ENCODE data around the gene TEX13B.

TEX13B gene

DNA sequence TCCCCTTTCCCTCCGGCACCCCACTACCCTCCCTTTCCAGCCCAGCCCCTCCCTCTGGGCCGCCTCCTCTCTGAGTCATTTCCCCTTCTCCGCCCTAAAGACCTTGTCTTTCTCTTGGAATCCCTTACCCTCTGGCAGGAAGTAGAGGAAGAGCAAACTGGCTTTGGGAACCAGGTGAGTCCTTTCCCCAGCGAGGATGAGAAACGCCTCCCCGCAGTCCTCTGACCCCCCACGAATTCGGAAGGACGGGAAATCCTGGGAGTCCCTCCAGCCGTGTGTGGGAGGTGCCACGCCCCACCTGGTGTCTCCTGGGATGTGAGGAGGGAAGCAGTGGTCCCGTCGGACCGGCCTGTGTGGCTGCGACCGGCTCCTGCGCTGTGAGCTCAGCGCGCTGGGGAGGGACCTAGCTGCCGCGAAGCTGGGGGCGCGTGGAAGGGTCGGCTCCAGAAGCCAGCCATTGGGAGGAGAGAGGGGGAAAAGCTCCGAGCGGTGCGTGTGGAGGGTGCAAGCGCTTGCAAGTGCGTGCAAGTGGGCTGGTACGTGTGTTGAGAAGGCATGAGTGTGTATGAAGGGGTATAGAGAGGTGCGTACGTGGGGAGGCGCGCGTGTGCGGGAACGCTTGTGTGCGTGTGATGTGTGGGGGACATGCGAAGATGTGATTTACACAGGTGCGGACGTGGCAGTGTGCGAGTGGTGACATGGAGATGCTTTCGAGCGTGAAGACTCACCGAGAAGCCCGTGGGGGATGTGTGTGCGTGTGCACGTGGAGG is 46.3 kb downstream of the TEX13B start:
- DNase-seq (ENCODE audit: low spot score), result no peak
- TF ChIP-seq, protein P1, sequence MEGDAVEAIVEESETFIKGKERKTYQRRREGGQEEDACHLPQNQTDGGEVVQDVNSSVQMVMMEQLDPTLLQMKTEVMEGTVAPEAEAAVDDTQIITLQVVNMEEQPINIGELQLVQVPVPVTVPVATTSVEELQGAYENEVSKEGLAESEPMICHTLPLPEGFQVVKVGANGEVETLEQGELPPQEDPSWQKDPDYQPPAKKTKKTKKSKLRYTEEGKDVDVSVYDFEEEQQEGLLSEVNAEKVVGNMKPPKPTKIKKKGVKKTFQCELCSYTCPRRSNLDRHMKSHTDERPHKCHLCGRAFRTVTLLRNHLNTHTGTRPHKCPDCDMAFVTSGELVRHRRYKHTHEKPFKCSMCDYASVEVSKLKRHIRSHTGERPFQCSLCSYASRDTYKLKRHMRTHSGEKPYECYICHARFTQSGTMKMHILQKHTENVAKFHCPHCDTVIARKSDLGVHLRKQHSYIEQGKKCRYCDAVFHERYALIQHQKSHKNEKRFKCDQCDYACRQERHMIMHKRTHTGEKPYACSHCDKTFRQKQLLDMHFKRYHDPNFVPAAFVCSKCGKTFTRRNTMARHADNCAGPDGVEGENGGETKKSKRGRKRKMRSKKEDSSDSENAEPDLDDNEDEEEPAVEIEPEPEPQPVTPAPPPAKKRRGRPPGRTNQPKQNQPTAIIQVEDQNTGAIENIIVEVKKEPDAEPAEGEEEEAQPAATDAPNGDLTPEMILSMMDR (IDR thresholded peaks at IDR 0.05; ENCODE audit: extremely low read depth, missing control alignments), result no peak

DNA sequence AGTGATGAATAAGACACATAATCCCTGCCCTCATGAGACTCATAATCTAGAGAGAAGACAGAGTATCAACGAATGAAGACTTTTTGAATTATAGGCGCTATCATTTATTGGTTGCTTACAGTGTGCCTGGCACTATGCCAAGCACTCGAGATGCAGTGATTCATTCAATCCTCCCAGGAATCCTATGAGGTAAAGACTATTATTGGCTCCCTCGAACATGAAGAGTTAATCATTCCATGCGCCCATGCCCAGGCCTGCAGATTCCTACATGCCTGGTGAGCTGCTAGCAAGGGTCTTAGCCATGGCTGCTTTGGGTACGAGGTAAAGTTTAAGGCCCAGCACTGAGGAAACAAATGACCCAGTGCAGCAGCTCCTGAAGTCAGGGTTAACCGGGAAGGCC is 47.0 kb downstream of the TEX13B start:
- TF ChIP-seq, protein P1 (IDR thresholded peaks at IDR 0.05; ENCODE audit: extremely low read depth, missing control alignments), result no peak
- DNase-seq (ENCODE audit: low spot score), result no peak

DNA sequence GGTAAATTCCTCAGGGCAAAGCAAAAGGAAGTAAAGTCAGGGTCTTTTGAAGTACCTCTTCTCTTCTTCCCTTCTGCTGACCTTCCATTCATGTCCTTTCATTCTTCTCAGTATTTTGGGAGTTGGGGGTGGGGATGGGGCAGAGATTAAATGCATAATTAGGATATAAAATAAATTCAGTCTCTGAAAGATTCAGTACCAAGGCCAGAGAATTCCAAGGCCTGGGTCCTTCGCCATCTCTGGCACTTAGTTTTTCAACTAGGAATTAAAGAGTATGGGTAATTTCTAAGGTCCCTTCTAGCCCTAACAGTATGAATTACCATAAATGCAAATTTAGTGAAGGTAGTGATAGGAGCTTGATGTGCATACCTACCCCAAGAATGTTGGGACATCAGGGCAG is 47.9 kb downstream of the TEX13B start:
- DNase-seq (ENCODE audit: low spot score), result no peak
- TF ChIP-seq, protein P1 (IDR thresholded peaks at IDR 0.05; ENCODE audit: extremely low read depth, missing control alignments), result no peak
